Omental fat pad (tissue), 4 donors: ENCODE data around the gene TPBGL. TPM values are rescaled to one million over a fixed set of nuclear protein-coding genes. Genes with fewer than 3 reads are reported as not detected.

Source experiments
- ATAC-seq: fragments of 150-250 bp; one replicate; pipeline ENCODE4 v1.9.1; 2016; ENCODE audit warnings: mild to moderate bottlenecking, moderate library complexity; ENCODE audit not compliant: low FRiP score
- DNase-seq: peaks from one replicate; pipeline ENCODE4 v3.0.0-alpha.2; 2019; ENCODE audit warnings: low spot score
- CTCF ChIP-seq, 3 donors: fragments of 450-650 bp; IDR thresholded peaks; one replicate each; pipeline ENCODE4 v1.5.1; 2016 to 2017; ENCODE audit warnings: antibody characterized with exemption in 3 of 3, mild to moderate bottlenecking in 3 of 3, moderate library complexity in 2 of 3
- total RNA-seq, 4 donors: library from RNA; depleted of rRNA; stranded (reverse); fragments of >200 nt; gene quantifications; one replicate each; pipeline ENCODE4 v1.1.0, GENCODE V29; 2016

The TPBGL gene
- total RNA-seq, 4 donors from 2014 or later = 0.19 to 0.48 TPM; not detected in 2

DNA sequence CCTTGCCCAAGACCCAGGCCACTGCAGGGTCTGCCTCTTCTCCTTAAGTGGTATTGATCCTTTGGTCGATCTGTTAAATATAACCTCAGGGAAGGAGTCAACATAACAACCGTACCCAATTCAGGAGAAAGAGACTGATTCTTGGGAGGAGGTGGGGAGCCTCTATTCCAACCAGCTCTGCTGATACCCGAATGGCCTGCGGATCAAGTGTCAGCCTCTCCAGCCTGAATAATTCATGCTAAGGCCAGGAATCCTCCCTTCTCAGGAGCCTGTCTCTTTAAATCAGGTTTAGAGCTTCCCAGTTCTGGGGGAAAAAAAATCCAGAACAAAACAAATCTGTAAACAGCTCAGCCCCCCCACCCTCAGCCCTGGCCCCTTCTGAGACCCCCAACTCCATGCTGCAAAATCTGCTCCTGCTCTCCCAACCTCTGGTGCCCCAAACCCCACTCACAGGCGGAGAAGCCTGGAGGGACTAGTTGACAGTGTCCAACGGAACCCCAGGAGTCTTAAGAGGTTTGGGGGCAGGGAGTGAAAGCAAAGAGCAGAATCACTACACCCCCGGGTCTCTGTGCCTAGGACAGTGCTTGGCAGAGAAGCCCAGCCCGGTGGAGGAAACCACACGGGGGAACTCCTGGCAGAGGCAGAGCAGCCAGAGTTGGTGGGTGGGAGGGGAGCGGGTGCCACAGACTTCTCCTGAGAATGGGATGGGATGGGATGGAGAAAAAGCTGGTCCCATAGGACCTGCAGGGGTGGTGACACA, 863 bp upstream of the TPBGL start:
- DNase-seq (no peak), ATAC-seq (no peak)
- TF ChIP-seq CTCF (IDR thresholded peaks at IDR 0.05) = no peak

GRCh38 chr11:75241036-75241905, 697 bp downstream of the TPBGL start:
- TF ChIP-seq CTCF (IDR thresholded peaks at IDR 0.05) = peak in 2 of 3 donors; percentile 94 to 97
- ATAC-seq = peak; percentile 95
- DNase-seq = peak; percentile 52

- peak; percentile 13 for ATAC-seq
- DNase-seq = no peak
- TF ChIP-seq CTCF (IDR thresholded peaks at IDR 0.05) = no peak
These were observed 1.5 kb downstream of the TPBGL start for GRCh38 chr11:75241906-75242644.

- no peak for DNase-seq
These were observed 2.4 kb downstream of the TPBGL start for GRCh38 chr11:75242722-75243600.

GRCh38 chr11:75244052-75244814, 3.7 kb downstream of the TPBGL start:
- ATAC-seq (no peak), DNase-seq (no peak)
- TF ChIP-seq CTCF (IDR thresholded peaks at IDR 0.05) = no peak

More at GRCh38 chr11:75242722-75243600, 2.4 kb downstream of the TPBGL start:
- TF ChIP-seq CTCF (IDR thresholded peaks at IDR 0.05) = no peak
- no peak for ATAC-seq
